GM19467 (cell line): Measurements from ENCODE around the gene TMEM239.
"Not testable (repeated sequence)": the region's sequence is repeated elsewhere in the genome, so short reads cannot be mapped to it uniquely, and the experiment has no call there.

ENCODE experiments used
- ATAC-seq: cut with Tn5 transposase; IDR thresholded peaks from one replicate; pipeline ENCODE4 v1.9.1; 2021; ENCODE audit warnings: mild to moderate bottlenecking, moderate library complexity; ENCODE audit not compliant: unreplicated experiment

Gene TMEM239

GRCh38 chr20:2799688-2800520 is 16.3 kb upstream of the TMEM239 start:
- ATAC-seq, result no peak

GRCh38 chr20:2800521-2801285 is 15.5 kb upstream of the TMEM239 start, which contains the start of gene CPXM1:
TSS of gene CPXM1 (minus strand) at chr20:2800627. CDS start at chr20:2800572, 55 bp downstream.
- ATAC-seq, result peak; percentile 64

GRCh38 chr20:2801286-2801728 is 14.9 kb upstream of the TMEM239 start:
- ATAC-seq, result no peak

- ATAC-seq, result no peak
Observed at GRCh38 chr20:2804041-2804828, 11.9 kb upstream of the TMEM239 start.

GRCh38 chr20:2804852-2805688 is 11.1 kb upstream of the TMEM239 start:
- ATAC-seq, result no peak

- ATAC-seq, result no peak
Observed at GRCh38 chr20:2805689-2806350, 10.3 kb upstream of the TMEM239 start.

- ATAC-seq, result no peak
Observed at GRCh38 chr20:2806351-2806701, 9.8 kb upstream of the TMEM239 start.

- no peak for ATAC-seq
Observed at GRCh38 chr20:2807019-2807418, 9.1 kb upstream of the TMEM239 start.

GRCh38 chr20:2807929-2808328 is 8.2 kb upstream of the TMEM239 start:
- ATAC-seq, result not testable (repeated sequence)

GRCh38 chr20:2809690-2810089 is 6.5 kb upstream of the TMEM239 start:
- no peak for ATAC-seq

- no peak for ATAC-seq
Observed at GRCh38 chr20:2812189-2812588, 4.0 kb upstream of the TMEM239 start.

GRCh38 chr20:2814076-2814475 is 2.1 kb upstream of the TMEM239 start:
- no peak for ATAC-seq

GRCh38 chr20:2814587-2815051 is 1.5 kb upstream of the TMEM239 start, which contains the start of gene C20orf141:
TSS of gene C20orf141 (plus strand) at chr20:2814987. CDS start at chr20:2815185, 198 bp downstream.
- no peak for ATAC-seq

- ATAC-seq, result no peak
Observed at GRCh38 chr20:2815242-2815900, 793 bp upstream of the TMEM239 start.

- ATAC-seq, result no peak
Observed at GRCh38 chr20:2816583-2817340, 598 bp downstream of the TMEM239 start.

GRCh38 chr20:2817341-2817726 is 1.2 kb downstream of the TMEM239 start:
- ATAC-seq, result no peak

- ATAC-seq, result no peak
Observed at GRCh38 chr20:2817891-2818595, 1.9 kb downstream of the TMEM239 start.
